Natural killer cell treated with Interleukin-12 subunit alpha and Interleukin-12 subunit beta and Interleukin-15 and Interleukin-18, amount 100 ng/mL, for 72 hours (primary cell): ENCODE measurements around the gene FGFR4. TPM values are rescaled to one million over a fixed set of nuclear protein-coding genes. Genes with fewer than 3 reads are reported as not detected.
A peak's percentile ranks its signal among the peaks of the same experiment; 100 is the strongest.
"Not testable (repeated sequence)": the region's sequence is repeated elsewhere in the genome, so short reads cannot be mapped to it uniquely, and the experiment has no call there.

Experiments
- ATAC-seq, 2 donors: fragments of 150-1000 bp; cut with Tn5 transposase in 1 of 2; sonication (Bioruptor Pico), chemical (Tn5 transposase) in 1 of 2; 2 replicates each; pipeline ENCODE4 v1.10.0; 2021
- DNase-seq: peaks from one replicate; pipeline ENCODE4 v3.0.0; 2022; ENCODE audit warnings: low spot score
- H3K27ac Mint-ChIP-seq, 2 donors: 1 replicate in 1 of 2; 2 replicates in 1 of 2; pipeline ENCODE4 v1.8.0; 2022; ENCODE audit warnings: mixed read lengths in 2 of 2, mild to moderate bottlenecking in 1 of 2, moderate library complexity in 1 of 2
- H3K27me3 Mint-ChIP-seq, 2 donors: 1 replicate in 1 of 2; 2 replicates in 1 of 2; pipeline ENCODE4 v1.8.0; 2022; ENCODE audit warnings: mixed read lengths in 2 of 2
- H3K36me3 Mint-ChIP-seq: one replicate; pipeline ENCODE4 v1.8.0; 2022; ENCODE audit warnings: mixed read lengths
- H3K4me1 Mint-ChIP-seq, 2 donors: 1 replicate in 1 of 2; 2 replicates in 1 of 2; pipeline ENCODE4 v1.8.0; 2022; ENCODE audit warnings: low read depth in 2 of 2, mixed read lengths in 2 of 2, mild to moderate bottlenecking in 1 of 2
- H3K4me3 Mint-ChIP-seq: one replicate; pipeline ENCODE4 v1.8.0; 2022; ENCODE audit warnings: mixed read lengths
- H3K9me3 Mint-ChIP-seq: 2 replicates; pipeline ENCODE4 v1.8.0; 2022; ENCODE audit warnings: mixed read lengths
- total RNA-seq, 2 donors: library from RNA; stranded (reverse); gene quantifications; one replicate each; pipeline ENCODE4 v1.2.3, GENCODE V29; 2022

FGFR4 gene
- total RNA-seq: 1 to 10 TPM; 1.9 to 2.0 TPM

DNA sequence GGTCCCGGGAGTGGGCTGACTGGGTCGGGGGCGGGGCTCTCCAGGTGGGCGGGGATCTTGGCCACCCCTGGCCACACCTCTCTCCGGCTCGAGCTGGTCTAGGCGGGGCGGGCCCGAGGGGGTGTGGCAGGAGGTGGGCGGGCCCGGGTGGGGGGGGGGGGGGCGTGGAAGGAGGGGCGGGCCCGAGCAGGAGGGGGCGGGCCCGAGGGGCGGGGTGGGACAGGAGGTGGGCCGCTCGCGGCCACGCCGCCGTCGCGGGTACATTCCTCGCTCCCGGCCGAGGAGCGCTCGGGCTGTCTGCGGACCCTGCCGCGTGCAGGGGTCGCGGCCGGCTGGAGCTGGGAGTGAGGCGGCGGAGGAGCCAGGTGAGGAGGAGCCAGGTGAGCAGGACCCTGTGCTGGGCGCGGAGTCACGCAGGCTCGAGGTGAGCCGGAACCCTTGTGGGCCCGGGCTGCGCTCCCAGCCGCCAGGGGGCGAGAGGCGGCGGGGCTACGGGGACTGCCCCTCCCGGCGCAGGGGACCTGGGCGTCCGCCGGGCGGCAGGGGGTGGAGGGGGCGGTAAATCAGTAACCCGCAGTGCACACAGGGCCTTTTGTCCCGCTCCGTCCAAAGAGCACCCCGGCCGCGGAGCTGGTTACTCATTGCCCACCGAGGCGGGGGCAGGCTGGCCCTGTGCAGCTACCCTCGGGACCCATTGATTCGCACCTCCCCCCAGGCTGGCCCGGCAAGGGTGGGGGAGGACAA, at the start of gene FGFR4:
Gene FGFR4 (plus strand): TSS at position 262 of the 744 bp plus-strand sequence. CDS start 2,688 bp downstream, outside the sequence.
- H3K4me3 Mint-ChIP-seq: peak within 1 kb of the TSS; percentile 66
- DNase-seq: peak; percentile 75
- H3K9me3 Mint-ChIP-seq: no peaks in the 10 kb centered on the region
- H3K36me3 Mint-ChIP-seq: no peaks in the 10 kb centered on the region
- no peak within 1 kb of the TSS for H3K27ac Mint-ChIP-seq
- ATAC-seq: peak; percentile 82 to 87
- peaks cover 14 to 18% of the 10 kb centered on the region in 2 donors for H3K27me3 Mint-ChIP-seq
- H3K4me1 Mint-ChIP-seq: peaks cover 6 to 10% of the 10 kb centered on the region in 2 donors

DNA sequence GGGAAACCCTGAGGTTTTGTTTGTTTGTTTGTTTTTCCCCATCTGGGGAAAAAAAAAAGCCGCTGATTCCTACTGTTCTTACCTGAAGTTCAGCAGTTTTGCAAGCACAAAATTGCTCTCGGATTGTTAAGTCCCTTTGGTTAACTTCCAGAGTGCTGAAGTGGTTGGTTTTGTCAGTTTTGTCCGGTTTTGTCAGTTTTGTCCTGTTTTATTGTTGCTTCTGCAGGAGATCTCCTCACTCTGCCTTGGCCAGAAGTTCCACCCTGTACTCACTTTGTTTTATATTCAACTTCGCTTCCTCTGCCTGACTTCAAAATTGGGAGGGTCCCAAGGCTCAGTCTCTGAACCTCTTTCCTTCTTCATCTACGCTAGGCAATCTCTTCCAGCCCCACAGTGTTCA, 49.8 kb upstream of the FGFR4 start:
- no peak for DNase-seq
- ATAC-seq: no peak
- Mint-ChIP-seq H3K27me3 (no peaks in the 10 kb centered on the region), H3K27ac (no peak overlapping the region), H3K4me3 (no peak overlapping the region), H3K9me3 (no peaks in the 10 kb centered on the region), H3K36me3 (peaks cover 7% of the 10 kb centered on the region), H3K4me1 (peaks cover 14 to 16% of the 10 kb centered on the region in 2 donors)

DNA sequence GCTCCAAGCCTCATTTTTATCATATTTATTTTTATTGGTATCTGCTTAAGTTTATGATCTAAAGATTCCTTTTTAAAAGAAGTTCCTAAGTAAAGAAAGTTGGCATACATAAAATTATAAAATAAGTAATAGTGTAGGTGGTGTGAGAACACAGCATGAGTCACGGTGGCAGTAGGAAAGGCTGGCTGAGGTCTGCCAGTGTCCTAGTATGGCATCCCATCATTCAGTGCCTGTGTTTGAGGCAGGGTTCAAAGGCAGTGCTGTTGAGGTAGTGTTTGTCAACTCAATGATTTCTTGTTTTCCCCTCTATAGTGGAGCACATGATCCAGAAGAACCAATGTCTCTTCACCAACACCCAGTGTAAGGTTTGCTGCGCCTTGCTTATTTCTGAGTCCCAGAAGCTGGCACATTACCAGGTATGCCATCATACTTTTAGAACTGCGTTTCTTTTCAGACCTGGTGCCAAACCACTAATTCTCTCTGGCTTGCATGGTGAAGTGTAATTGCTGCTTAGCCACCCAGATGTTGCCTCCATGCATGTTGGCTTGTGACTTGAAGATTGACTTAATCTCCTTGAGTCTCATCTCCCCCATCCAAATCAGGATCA, 45.8 kb upstream of the FGFR4 start:
- H3K4me1 Mint-ChIP-seq: peaks cover 7% of the 10 kb centered on the region in 2 donors
- DNase-seq (no peak), ATAC-seq (no peak)
- no peak overlapping the region for H3K4me3 Mint-ChIP-seq
- no peaks in the 10 kb centered on the region for H3K9me3 Mint-ChIP-seq
- no peaks in the 10 kb centered on the region for H3K27me3 Mint-ChIP-seq
- H3K27ac Mint-ChIP-seq: no peak overlapping the region
- H3K36me3 Mint-ChIP-seq: peaks cover 18% of the 10 kb centered on the region

DNA sequence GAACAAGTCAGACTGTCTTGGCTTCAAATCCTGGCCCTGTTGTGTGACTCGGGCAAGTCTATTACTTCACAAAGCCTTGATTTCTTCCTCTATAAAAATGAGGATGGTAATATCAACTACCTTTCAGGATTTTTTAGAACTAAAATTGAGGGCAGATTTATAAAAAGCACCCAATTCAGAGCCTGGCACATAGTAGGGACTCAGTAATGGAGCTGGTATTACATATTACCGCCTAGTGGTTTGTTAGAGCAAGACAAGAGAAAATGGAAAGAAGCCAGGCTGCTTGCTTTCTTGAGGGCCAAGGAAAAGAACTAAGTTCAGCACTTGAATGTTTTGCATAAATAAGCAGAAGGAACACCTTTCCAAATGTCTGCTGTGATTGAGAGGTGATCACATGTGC, 44.8 kb upstream of the FGFR4 start:
- no peaks in the 10 kb centered on the region for H3K4me1 Mint-ChIP-seq
- H3K27me3 Mint-ChIP-seq: no peaks in the 10 kb centered on the region
- ATAC-seq: no peak
- H3K4me3 Mint-ChIP-seq: no peak overlapping the region
- peak overlapping the region in 1 of 2 donors; percentile 27 for H3K27ac Mint-ChIP-seq
- no peak for DNase-seq
- peaks cover 18% of the 10 kb centered on the region for H3K36me3 Mint-ChIP-seq
- H3K9me3 Mint-ChIP-seq: no peaks in the 10 kb centered on the region

DNA sequence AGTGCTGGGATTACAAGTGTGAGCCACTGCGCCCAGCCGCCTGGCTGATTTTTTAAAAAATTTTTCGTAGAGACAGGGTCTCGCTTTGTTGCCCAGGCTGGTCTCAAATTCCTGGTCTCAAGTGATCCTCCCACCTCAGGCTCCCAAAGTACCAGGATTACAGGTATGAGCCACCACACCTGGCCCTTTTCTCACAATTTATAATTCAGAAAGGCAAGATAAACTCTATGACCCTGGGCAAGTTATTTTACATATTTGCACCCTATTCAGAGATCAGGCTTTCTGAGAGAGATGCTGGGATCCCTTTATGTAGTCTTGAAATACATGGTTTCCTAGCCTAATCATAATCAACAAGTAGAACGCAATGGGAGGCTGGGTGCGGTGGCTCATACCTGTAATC, 43.6 kb upstream of the FGFR4 start:
- H3K4me3 Mint-ChIP-seq: no peak overlapping the region
- no peak overlapping the region for H3K27ac Mint-ChIP-seq
- DNase-seq: no peak
- no peaks in the 10 kb centered on the region for H3K27me3 Mint-ChIP-seq
- no peak for ATAC-seq
- H3K9me3 Mint-ChIP-seq: no peaks in the 10 kb centered on the region
- no peaks in the 10 kb centered on the region for H3K4me1 Mint-ChIP-seq
- peaks cover 20% of the 10 kb centered on the region for H3K36me3 Mint-ChIP-seq

DNA sequence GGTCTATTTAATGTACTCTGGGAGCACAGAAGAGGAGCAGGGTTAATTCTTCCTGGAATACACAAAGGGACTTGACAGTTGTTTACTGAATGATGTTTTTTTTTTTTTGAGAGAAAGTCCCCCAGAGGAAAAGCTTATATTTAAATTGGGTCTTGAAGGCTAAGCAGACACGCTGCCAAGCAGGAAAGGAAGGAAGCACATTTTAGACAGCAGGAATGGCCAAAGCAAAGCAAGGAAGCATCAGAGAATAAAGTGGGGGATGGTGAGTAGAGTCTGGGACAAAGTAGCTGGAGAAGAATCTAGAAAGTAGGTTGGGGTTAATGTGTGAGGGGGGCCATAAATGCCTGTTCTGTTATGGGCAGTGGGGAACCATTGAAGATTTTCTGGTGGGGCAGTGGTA, 42.8 kb upstream of the FGFR4 start:
- DNase-seq (no peak), ATAC-seq (no peak)
- H3K9me3 Mint-ChIP-seq: no peaks in the 10 kb centered on the region
- no peaks in the 10 kb centered on the region for H3K4me1 Mint-ChIP-seq
- H3K27ac Mint-ChIP-seq: no peak overlapping the region
- no peaks in the 10 kb centered on the region for H3K27me3 Mint-ChIP-seq
- H3K4me3 Mint-ChIP-seq: no peak overlapping the region
- H3K36me3 Mint-ChIP-seq: peaks cover 22% of the 10 kb centered on the region

DNA sequence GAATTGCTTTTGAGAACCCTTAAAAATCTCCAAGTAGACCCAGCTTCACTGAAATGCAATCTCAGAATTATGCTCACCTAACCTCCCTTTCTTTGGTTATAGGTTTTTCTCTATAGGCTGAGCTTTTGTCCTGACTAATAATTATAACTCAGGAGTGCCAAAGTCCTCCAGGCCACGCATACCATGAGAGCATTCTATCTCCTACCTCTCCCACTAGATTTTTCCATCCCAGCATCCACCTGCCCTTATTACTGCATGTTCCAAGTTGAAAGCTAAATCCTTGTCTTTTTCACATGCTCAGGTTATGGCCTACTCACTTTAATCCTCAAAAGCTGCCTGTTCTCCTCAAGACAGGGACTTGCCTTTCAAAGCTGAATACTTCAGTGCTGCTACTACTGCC, 42.1 kb upstream of the FGFR4 start:
- Mint-ChIP-seq H3K36me3 (peaks cover 22% of the 10 kb centered on the region), H3K4me3 (no peak overlapping the region), H3K27me3 (no peaks in the 10 kb centered on the region), H3K9me3 (no peaks in the 10 kb centered on the region), H3K4me1 (no peaks in the 10 kb centered on the region), H3K27ac (no peak overlapping the region)
- DNase-seq (no peak), ATAC-seq (no peak)

DNA sequence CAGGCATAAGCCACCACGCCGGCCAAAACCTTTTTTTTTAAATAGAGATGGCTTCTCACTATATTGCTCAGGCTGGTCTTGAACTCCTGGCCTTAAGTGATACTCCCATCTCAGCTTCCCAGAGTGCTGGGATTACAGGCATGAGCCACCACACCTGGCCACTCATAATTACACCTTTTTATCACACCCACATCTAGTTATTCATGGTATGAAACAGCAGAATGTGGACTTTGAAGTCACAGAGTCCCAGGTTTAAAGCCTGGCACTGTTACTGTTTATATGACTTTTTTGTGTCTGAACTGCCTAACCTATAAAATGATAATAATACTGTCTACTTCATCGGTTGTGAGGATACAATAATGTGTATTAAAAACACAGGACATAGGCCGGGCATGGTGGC, 41.1 kb upstream of the FGFR4 start:
- Mint-ChIP-seq H3K27ac (no peak overlapping the region), H3K27me3 (no peaks in the 10 kb centered on the region), H3K4me1 (no peaks in the 10 kb centered on the region), H3K9me3 (no peaks in the 10 kb centered on the region), H3K4me3 (no peak overlapping the region), H3K36me3 (peaks cover 22% of the 10 kb centered on the region)
- DNase-seq (no peak), ATAC-seq (no peak)

DNA sequence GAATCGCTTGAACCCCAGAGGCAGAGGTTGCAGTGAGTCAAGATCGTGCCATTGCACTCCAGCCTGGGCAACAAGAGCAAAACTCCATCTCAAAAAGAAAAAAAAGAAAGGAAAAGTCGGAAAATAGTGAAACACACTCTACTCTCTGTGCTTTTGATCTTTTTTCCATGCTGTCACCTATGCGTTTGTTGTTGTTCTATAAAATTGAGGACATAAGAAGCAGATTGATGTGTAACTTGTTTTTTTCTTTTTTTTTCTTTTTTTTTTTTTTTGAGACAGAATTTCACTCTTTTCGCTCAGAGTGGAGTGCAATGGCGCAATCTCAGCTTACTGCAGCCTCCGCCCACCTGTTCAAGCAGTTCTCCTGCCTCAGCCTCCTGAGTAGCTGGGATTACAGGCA, 38.2 kb upstream of the FGFR4 start:
- not testable (repeated sequence) for H3K4me1 Mint-ChIP-seq, H3K27ac Mint-ChIP-seq, ATAC-seq, DNase-seq, H3K4me3 Mint-ChIP-seq, H3K27me3 Mint-ChIP-seq, H3K9me3 Mint-ChIP-seq
- H3K36me3 Mint-ChIP-seq: peaks cover 14% of the 10 kb centered on the region

DNA sequence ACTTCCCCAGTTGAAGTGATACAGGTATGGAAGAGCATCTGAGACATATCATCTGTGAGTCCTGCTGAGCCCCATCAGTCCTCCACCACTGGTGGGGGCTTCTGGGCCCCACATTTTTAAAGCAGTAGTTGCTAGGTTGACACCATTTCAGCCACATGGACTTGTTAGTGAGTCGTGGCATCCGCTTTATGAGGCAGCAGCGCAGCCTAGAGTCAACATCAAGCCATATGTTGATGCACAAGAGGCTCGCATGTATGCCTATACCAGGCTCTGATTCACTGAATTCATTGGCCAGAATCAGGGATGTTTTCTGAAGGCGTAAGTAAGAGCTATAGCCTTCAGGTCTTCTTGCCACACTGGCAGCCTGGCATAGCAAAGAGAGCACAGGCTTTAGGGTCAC, 37.4 kb upstream of the FGFR4 start:
- Mint-ChIP-seq H3K27ac (no peak overlapping the region), H3K9me3 (no peaks in the 10 kb centered on the region), H3K4me1 (no peaks in the 10 kb centered on the region), H3K27me3 (no peaks in the 10 kb centered on the region), H3K4me3 (no peak overlapping the region), H3K36me3 (peaks cover 10% of the 10 kb centered on the region)
- DNase-seq (no peak), ATAC-seq (no peak)

DNA sequence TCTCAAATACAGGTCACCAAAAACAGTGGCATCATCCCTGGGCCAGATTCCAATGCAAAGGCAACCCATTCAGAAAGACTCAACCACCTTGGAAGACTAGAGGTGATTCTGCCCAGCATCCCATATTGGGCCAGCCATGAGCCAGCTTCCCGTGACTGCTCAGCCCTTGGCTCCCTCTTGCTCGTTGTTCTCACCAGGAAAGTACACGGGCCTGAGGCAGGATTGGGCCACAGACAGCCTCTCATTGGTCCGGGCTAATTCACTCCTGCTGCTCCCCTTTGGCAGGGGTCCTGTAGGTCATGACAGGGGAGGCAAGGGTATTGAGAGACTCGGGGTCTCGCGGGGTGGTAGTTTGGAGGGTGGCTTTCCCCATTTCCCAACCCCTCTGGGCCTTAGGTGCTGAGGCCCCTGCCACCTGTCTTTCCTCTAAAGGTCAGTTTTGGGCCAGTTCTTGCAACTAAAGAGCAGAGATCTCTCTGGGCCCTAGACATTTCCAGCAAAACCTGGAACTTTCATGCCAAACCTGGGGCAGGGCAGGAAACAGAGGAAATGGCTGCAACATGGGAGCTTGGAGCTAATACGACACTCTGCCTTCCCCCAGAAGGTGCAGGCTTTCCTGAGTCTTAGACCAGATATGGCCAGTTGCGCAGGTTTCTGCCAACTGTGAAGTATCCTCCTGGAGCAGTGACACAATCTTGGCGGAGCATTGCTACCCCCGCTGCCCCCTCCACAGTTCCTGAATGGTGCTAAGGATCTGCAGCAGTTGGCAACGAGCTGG, 22.0 kb upstream of the FGFR4 start:
- H3K4me3 Mint-ChIP-seq: no peak overlapping the region
- ATAC-seq: no peak
- no peak for DNase-seq
- H3K27me3 Mint-ChIP-seq: no peaks in the 10 kb centered on the region
- H3K9me3 Mint-ChIP-seq: no peaks in the 10 kb centered on the region
- no peaks in the 10 kb centered on the region for H3K36me3 Mint-ChIP-seq
- no peaks in the 10 kb centered on the region for H3K4me1 Mint-ChIP-seq
- H3K27ac Mint-ChIP-seq: no peak overlapping the region

DNA sequence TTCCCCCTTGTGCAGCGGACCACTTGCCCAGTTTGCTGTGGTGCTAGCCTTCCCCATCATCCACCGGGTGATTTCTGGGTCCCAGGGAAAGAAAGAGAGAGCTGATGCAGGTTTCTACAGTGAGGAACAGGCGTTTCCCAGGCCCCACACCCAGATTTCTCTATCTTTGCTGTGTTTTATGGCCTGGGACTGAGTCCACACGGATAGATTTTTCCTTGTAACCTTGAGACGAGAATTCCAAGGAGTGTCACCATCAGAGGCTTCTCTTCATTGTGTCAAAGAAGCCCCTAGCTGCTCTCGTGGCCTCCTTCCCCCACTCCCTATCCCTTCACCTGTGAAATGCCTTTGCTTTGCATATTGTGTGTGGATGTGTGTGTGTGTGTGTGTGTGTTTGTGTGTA, 21.2 kb upstream of the FGFR4 start:
- DNase-seq (no peak), ATAC-seq (no peak)
- Mint-ChIP-seq H3K4me3 (no peak overlapping the region), H3K9me3 (no peaks in the 10 kb centered on the region), H3K27ac (no peak overlapping the region), H3K36me3 (no peaks in the 10 kb centered on the region), H3K4me1 (no peaks in the 10 kb centered on the region), H3K27me3 (no peaks in the 10 kb centered on the region)

DNA sequence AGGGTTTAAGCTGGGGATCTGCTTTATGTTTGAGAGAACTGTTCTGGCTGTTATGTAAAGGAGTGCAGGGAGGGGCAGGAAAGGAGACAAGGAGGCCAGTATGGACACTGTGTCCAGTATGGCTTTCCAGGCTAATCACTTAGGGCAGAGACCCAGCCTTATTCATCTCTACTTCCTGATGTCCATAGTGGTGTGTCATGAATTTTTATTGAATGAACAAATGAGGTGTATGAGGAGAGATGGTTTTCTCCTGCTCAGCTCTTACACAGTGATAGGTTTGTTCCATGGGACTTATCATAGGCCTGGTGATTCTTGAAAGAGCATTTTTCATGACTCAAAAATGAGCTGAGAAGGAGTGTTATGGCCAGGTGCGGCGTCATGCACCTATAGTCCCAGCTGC, 20.5 kb upstream of the FGFR4 start:
- Mint-ChIP-seq H3K4me1 (no peaks in the 10 kb centered on the region), H3K27ac (no peak overlapping the region), H3K9me3 (no peaks in the 10 kb centered on the region), H3K27me3 (no peaks in the 10 kb centered on the region), H3K4me3 (no peak overlapping the region), H3K36me3 (no peaks in the 10 kb centered on the region)
- ATAC-seq: no peak
- DNase-seq: no peak

DNA sequence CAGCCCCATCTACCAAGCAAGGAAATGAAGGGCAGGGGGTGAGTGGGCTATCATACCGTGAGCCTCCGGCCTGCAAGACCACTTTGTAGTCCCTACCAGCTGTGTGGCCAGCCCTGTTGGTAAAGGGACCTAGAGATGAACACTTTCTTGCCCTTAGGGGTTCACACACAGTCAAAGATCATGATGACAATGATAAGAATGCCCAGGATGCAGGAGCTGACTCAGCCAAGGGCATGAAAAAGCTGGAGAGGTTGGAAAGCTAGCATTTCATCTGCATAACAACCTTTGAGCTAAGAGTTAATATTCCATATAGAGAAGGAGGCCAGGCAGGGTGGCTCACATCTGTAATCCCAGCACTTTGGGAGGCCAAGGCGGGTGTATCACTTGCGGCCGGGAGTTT, 19.2 kb upstream of the FGFR4 start:
- DNase-seq: no peak
- Mint-ChIP-seq H3K4me1 (peaks cover 4 to 5% of the 10 kb centered on the region in 2 donors), H3K4me3 (no peak overlapping the region), H3K27me3 (no peaks in the 10 kb centered on the region), H3K27ac (no peak overlapping the region), H3K9me3 (no peaks in the 10 kb centered on the region), H3K36me3 (no peaks in the 10 kb centered on the region)
- no peak for ATAC-seq
